Endothelial cell (in vitro differentiated cells): Measurements from ENCODE around the gene ELMO3. TPM values are rescaled to one million over a fixed set of nuclear protein-coding genes. Genes with fewer than 3 reads are reported as not detected.

Experiments
- DNase-seq: peaks from one replicate; pipeline ENCODE4 v3.0.0; 2021; ENCODE audit warnings: low spot score
- H3K27ac Mint-ChIP-seq: one replicate; pipeline ENCODE4 v1.8.0; 2021; ENCODE audit warnings: mixed read lengths, inconsistent platforms; ENCODE audit not compliant: unreplicated experiment
- H3K27me3 Mint-ChIP-seq: one replicate; pipeline ENCODE4 v1.8.0; 2021; ENCODE audit warnings: mild to moderate bottlenecking, moderate library complexity, mixed read lengths, inconsistent platforms; ENCODE audit not compliant: unreplicated experiment
- H3K36me3 Mint-ChIP-seq: one replicate; pipeline ENCODE4 v1.8.0; 2021; ENCODE audit warnings: mild to moderate bottlenecking, low read depth, mixed read lengths, inconsistent platforms; ENCODE audit not compliant: unreplicated experiment
- H3K4me1 Mint-ChIP-seq: one replicate; pipeline ENCODE4 v1.8.0; 2021; ENCODE audit warnings: mild to moderate bottlenecking, mixed read lengths, inconsistent platforms; ENCODE audit not compliant: unreplicated experiment
- H3K4me3 Mint-ChIP-seq: one replicate; pipeline ENCODE4 v1.8.0; 2021; ENCODE audit warnings: mild to moderate bottlenecking, mixed read lengths, inconsistent platforms; ENCODE audit not compliant: unreplicated experiment
- H3K9me3 Mint-ChIP-seq: one replicate; pipeline ENCODE4 v1.8.0; 2021; ENCODE audit warnings: mixed read lengths, inconsistent platforms; ENCODE audit not compliant: unreplicated experiment
- CTCF ChIP-seq: fragments of 200-600 bp; sonication (generic); IDR thresholded peaks from one replicate; pipeline ENCODE4 v1.5.0; 2021; ENCODE audit warnings: antibody characterized with exemption; ENCODE audit not compliant: unreplicated experiment
- total RNA-seq: library from RNA; stranded (reverse); fragmentation: NEBNext Ultra II Directional; extraction: Animal tissue kit (Norgen Biotek cat#: 25700); gene quantifications from one replicate; pipeline ENCODE4 v1.2.1, GENCODE V29; 2021; ENCODE audit not compliant: unreplicated experiment

The ELMO3 gene
- total RNA-seq, 1 donor from 2014 or later = 25.3 TPM

- Mint-ChIP-seq H3K27me3 (peaks cover 23% of the 10 kb centered on the region), H3K9me3 (no peaks in the 10 kb centered on the region), H3K27ac (peak overlapping the region; percentile 92), H3K4me1 (peaks cover 69% of the 10 kb centered on the region), H3K4me3 (peak overlapping the region; percentile 97), H3K36me3 (peaks cover 40% of the 10 kb centered on the region)
- TF ChIP-seq CTCF = no peak
- no peak for DNase-seq
Measured at GRCh38 chr16:67193536-67193935, 5.4 kb upstream of the ELMO3 start.

- Mint-ChIP-seq H3K4me1 (peaks cover 69% of the 10 kb centered on the region), H3K9me3 (no peaks in the 10 kb centered on the region), H3K4me3 (peak overlapping the region; percentile 97), H3K36me3 (peaks cover 40% of the 10 kb centered on the region), H3K27me3 (peaks cover 24% of the 10 kb centered on the region), H3K27ac (peak overlapping the region; percentile 58)
- DNase-seq = no peak
- no peak for TF ChIP-seq CTCF
Measured at GRCh38 chr16:67194260-67194659, 4.7 kb upstream of the ELMO3 start.

GRCh38 chr16:67195676-67196075 is 3.3 kb upstream of the ELMO3 start:
- H3K4me1 Mint-ChIP-seq = peaks cover 63% of the 10 kb centered on the region
- no peak for DNase-seq
- H3K36me3 Mint-ChIP-seq = peaks cover 40% of the 10 kb centered on the region
- peaks cover 28% of the 10 kb centered on the region for H3K27me3 Mint-ChIP-seq
- H3K27ac Mint-ChIP-seq = peak overlapping the region; percentile 72
- peak overlapping the region; percentile 86 for H3K4me3 Mint-ChIP-seq
- H3K9me3 Mint-ChIP-seq = no peaks in the 10 kb centered on the region
- TF ChIP-seq CTCF = no peak

GRCh38 chr16:67196881-67197280 is 2.0 kb upstream of the ELMO3 start:
- Mint-ChIP-seq H3K27me3 (peaks cover 23% of the 10 kb centered on the region), H3K4me3 (peak overlapping the region; percentile 86), H3K9me3 (no peaks in the 10 kb centered on the region), H3K36me3 (peaks cover 40% of the 10 kb centered on the region), H3K27ac (peak overlapping the region; percentile 61), H3K4me1 (peaks cover 52% of the 10 kb centered on the region)
- TF ChIP-seq CTCF = no peak
- DNase-seq = no peak

GRCh38 chr16:67197704-67198103 is 1.2 kb upstream of the ELMO3 start:
- Mint-ChIP-seq H3K9me3 (no peaks in the 10 kb centered on the region), H3K27ac (peak overlapping the region; percentile 9), H3K4me1 (peaks cover 49% of the 10 kb centered on the region), H3K36me3 (peaks cover 38% of the 10 kb centered on the region), H3K4me3 (peak overlapping the region; percentile 25), H3K27me3 (peaks cover 22% of the 10 kb centered on the region)
- no peak for TF ChIP-seq CTCF
- DNase-seq = no peak
